ENCODE measurements around the gene CYTH1. TPM values are rescaled to one million over a fixed set of nuclear protein-coding genes. Genes with fewer than 3 reads are reported as not detected.

The CYTH1 gene
- total and polyA plus RNA-seq, 2 donors (not counting 1 experiment from before 2014, with no cell fraction given): 255 to 353 TPM

DNA sequence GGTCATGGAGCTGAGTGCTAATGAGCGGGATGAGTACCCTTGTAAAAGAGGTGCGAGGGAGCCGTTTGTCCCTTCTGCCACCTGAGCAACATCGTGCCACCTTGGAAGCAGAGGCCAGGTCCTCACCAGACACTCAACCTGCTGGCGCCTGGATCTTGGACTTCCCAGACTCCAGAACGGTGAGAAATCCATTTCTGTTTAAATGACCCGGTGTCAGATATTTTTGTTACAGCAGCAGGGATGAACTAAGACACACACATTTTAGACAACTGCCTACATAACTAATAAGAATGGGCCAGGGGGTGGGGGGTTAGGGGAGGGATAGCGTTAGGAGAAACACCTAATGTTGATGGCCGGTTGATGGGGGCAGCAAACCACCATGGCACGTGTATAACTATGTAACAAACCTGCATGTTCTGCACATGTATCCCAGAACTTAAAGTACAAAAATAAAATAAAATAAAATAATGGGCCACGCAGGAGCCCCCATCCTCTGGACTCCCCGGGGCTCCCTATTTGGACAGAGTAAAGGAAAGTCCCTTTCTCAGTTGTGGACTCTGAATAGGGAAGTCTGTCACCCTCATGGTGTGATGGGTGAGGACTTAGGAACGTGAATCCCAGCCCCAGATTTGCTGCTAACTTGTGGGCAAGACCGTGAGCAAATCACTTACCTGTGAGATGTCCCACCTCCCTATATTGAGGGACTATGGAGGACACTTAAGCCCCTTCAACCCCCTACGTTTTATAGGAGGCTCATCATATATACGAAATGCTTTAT, 144.2 kb downstream of the CYTH1 start:
- H3K79me2 ChIP-seq (ENCODE audit: control insufficient read depth, insufficient read depth, low read length): no peaks in the 10 kb centered on the region
- Mint-ChIP-seq H3K4me3 (no peak overlapping the region), H3K27me3 (no peaks in the 10 kb centered on the region), H3K9me3 (ENCODE audit: insufficient read depth) (no peaks in the 10 kb centered on the region), H3K27ac (no peak overlapping the region), H3K4me1 (peaks cover 7% of the 10 kb centered on the region)
- 90% methylated on average over 7 of the region's 16 CpGs for WGBS (ENCODE audit: insufficient coverage)
- ATAC-seq (ENCODE audit: low read depth) (no peak), DNase-seq (no peak)
- H3K4me1 ChIP-seq (ENCODE audit: control insufficient read depth in 2 of 2, insufficient read depth in 2 of 2, low read length in 2 of 2): peaks cover 0 to 6% of the 10 kb centered on the region in 2 donors
- H3K4me3 ChIP-seq (ENCODE audit: control extremely low read depth in 1 of 5, extremely low read depth in 1 of 5, insufficient read depth in 1 of 5, low read depth in 2 of 5, low read length in 4 of 5): no peak overlapping the region
- no peak overlapping the region for H3K9ac ChIP-seq (ENCODE audit: low read length)
- H3K27ac ChIP-seq (ENCODE audit: low read length in 2 of 2): no peak overlapping the region
- POLR2A ChIA-PET: no interaction called here
- no peak overlapping the region for H2AFZ ChIP-seq (ENCODE audit: insufficient read depth, low read depth, low read length, poor library complexity, severe bottlenecking)
- intact Hi-C loops (cut with micrococcal nuclease): no loop called here
- no peaks in the 10 kb centered on the region for H3K9me3 ChIP-seq (ENCODE audit: control extremely low read depth in 1 of 3, control insufficient read depth in 2 of 3, insufficient read depth in 1 of 3, low read length in 2 of 3)
- H4K20me1 ChIP-seq (ENCODE audit: control insufficient read depth, insufficient read depth, low read length, poor library complexity, severe bottlenecking): no peaks in the 10 kb centered on the region
- CTCF ChIA-PET: interaction anchor here (1.2 kb wide), 1 partner anchor 8 kb away, joined by 5 read pairs; no protein-coding TSS in a partner anchor
- TF ChIP-seq, protein P1, sequence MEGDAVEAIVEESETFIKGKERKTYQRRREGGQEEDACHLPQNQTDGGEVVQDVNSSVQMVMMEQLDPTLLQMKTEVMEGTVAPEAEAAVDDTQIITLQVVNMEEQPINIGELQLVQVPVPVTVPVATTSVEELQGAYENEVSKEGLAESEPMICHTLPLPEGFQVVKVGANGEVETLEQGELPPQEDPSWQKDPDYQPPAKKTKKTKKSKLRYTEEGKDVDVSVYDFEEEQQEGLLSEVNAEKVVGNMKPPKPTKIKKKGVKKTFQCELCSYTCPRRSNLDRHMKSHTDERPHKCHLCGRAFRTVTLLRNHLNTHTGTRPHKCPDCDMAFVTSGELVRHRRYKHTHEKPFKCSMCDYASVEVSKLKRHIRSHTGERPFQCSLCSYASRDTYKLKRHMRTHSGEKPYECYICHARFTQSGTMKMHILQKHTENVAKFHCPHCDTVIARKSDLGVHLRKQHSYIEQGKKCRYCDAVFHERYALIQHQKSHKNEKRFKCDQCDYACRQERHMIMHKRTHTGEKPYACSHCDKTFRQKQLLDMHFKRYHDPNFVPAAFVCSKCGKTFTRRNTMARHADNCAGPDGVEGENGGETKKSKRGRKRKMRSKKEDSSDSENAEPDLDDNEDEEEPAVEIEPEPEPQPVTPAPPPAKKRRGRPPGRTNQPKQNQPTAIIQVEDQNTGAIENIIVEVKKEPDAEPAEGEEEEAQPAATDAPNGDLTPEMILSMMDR (IDR thresholded peaks at IDR 0.05): no peak
- no peak for TF ChIP-seq EZH2 (IDR thresholded peaks at IDR 0.05; ENCODE audit: borderline replicate concordance, insufficient read depth, low read depth, low read length, poor library complexity, severe bottlenecking)
- H3K4me2 ChIP-seq (replicated peaks; ENCODE audit: low read depth, low read length, poor library complexity, severe bottlenecking): no peak overlapping the region
- no peaks in the 10 kb centered on the region for H3K36me3 ChIP-seq (replicated peaks in 1 of 2; ENCODE audit: control extremely low read depth in 1 of 2, control insufficient read depth in 1 of 2, extremely low read depth in 1 of 2, insufficient read depth in 2 of 2, low read length in 1 of 2)
- H3K27me3 ChIP-seq (replicated peaks in 1 of 4; ENCODE audit: control extremely low read depth in 1 of 4, control insufficient read depth in 3 of 4, insufficient read depth in 4 of 4, low read length in 3 of 4): no peaks in the 10 kb centered on the region

DNA sequence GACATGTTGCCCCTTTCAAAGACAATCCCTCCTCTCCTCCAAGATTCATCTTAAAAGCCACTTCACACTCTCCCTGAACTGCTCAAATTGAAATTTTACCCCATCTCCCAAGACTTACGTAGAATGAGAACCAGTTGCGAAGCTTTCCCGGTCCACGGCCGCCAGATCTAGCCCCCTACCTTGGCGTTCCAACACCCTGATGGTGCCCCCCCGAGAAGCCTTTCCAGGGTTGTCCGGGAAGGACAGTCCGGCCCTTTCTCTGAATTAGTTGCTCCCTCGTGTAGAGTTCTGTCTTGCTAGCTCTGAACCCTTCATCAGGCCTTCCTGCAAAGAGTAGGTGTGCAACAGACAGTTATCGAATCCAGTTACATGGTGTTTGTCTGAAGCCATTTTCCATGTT, 144.9 kb downstream of the CYTH1 start:
- H3K4me1 Mint-ChIP-seq: peaks cover 7% of the 10 kb centered on the region
- Histone ChIP-seq H3K4me1 (ENCODE audit: control insufficient read depth in 2 of 2, insufficient read depth in 2 of 2, low read length in 2 of 2) (peaks cover 0 to 6% of the 10 kb centered on the region in 2 donors), H3K4me2 (replicated peaks; ENCODE audit: low read depth, low read length, poor library complexity, severe bottlenecking) (no peak overlapping the region), H4K20me1 (ENCODE audit: control insufficient read depth, insufficient read depth, low read length, poor library complexity, severe bottlenecking) (no peaks in the 10 kb centered on the region), H3K9ac (ENCODE audit: low read length) (no peak overlapping the region), H2AFZ (ENCODE audit: insufficient read depth, low read depth, low read length, poor library complexity, severe bottlenecking) (no peak overlapping the region), H3K79me2 (ENCODE audit: control insufficient read depth, insufficient read depth, low read length) (no peaks in the 10 kb centered on the region), H3K4me3 (ENCODE audit: control extremely low read depth in 1 of 5, extremely low read depth in 1 of 5, insufficient read depth in 1 of 5, low read depth in 2 of 5, low read length in 4 of 5) (no peak overlapping the region), H3K27me3 (replicated peaks in 1 of 4; ENCODE audit: control extremely low read depth in 1 of 4, control insufficient read depth in 3 of 4, insufficient read depth in 4 of 4, low read length in 3 of 4) (no peaks in the 10 kb centered on the region), H3K9me3 (ENCODE audit: control extremely low read depth in 1 of 3, control insufficient read depth in 2 of 3, insufficient read depth in 1 of 3, low read length in 2 of 3) (no peaks in the 10 kb centered on the region), H3K27ac (ENCODE audit: low read length in 2 of 2) (no peak overlapping the region), H3K36me3 (replicated peaks in 1 of 2; ENCODE audit: control extremely low read depth in 1 of 2, control insufficient read depth in 1 of 2, extremely low read depth in 1 of 2, insufficient read depth in 2 of 2, low read length in 1 of 2) (no peaks in the 10 kb centered on the region)
- no peak for ATAC-seq (ENCODE audit: low read depth)
- H3K4me3 Mint-ChIP-seq: no peak overlapping the region
- no peaks in the 10 kb centered on the region for H3K27me3 Mint-ChIP-seq
- intact Hi-C loops (cut with micrococcal nuclease): no loop called here
- TF ChIP-seq, protein P1 (IDR thresholded peaks at IDR 0.05): no peak
- no peak for TF ChIP-seq EZH2 (IDR thresholded peaks at IDR 0.05; ENCODE audit: borderline replicate concordance, insufficient read depth, low read depth, low read length, poor library complexity, severe bottlenecking)
- H3K9me3 Mint-ChIP-seq (ENCODE audit: insufficient read depth): no peaks in the 10 kb centered on the region
- 90% methylated on average over 11 of the region's 11 CpGs for whole genome bisulfite sequencing (ENCODE audit: insufficient coverage)
- ChIA-PET CTCF (interaction anchor here (1.2 kb wide), 1 partner anchor 9 kb away, joined by 5 read pairs; no protein-coding TSS in a partner anchor), POLR2A (no interaction called here)
- H3K27ac Mint-ChIP-seq: no peak overlapping the region
- DNase-seq: no peak

Data from B cell (primary cell).